Spinal cord (tissue), 10 donors: ENCODE results near the gene SYF2. TPM values are rescaled to one million over a fixed set of nuclear protein-coding genes. Genes with fewer than 3 reads are reported as not detected.
"Not testable (repeated sequence)": the region's sequence is repeated elsewhere in the genome, so short reads cannot be mapped to it uniquely, and the experiment has no call there.

Experiments
- DNase-seq, 6 donors: peaks; one replicate each; pipeline versions ENCODE4 v3.0.0 to v3.0.0-alpha.2; 2013 to 2015; ENCODE audit warnings: low spot score in 6 of 6, low read depth in 4 of 6
- H3K27ac ChIP-seq: one replicate; pipeline ENCODE4 v1.5.1; 2013; ENCODE audit warnings: low read depth, low read length, control low read depth
- H3K27me3 ChIP-seq: one replicate; pipeline ENCODE4 v1.6.1; 2013; ENCODE audit warnings: low read length; ENCODE audit not compliant: control insufficient read depth, insufficient read depth
- H3K36me3 ChIP-seq: one replicate; pipeline ENCODE4 v1.6.1; 2013; ENCODE audit warnings: low read length; ENCODE audit not compliant: control insufficient read depth, insufficient read depth
- H3K4me1 ChIP-seq: one replicate; pipeline ENCODE4 v1.6.1; 2013; ENCODE audit warnings: low read length; ENCODE audit not compliant: control insufficient read depth, insufficient read depth
- H3K4me3 ChIP-seq: one replicate; pipeline ENCODE4 v1.5.1; 2013; ENCODE audit warnings: low read depth, low read length, control low read depth
- H3K9me3 ChIP-seq: one replicate; pipeline ENCODE4 v1.6.1; 2013; ENCODE audit warnings: low read length; ENCODE audit not compliant: control insufficient read depth, insufficient read depth
- WGBS: methylation state at CpG from one replicate; pipeline ENCODE4 v1.1.5; 2013; ENCODE audit warnings: missing lambda C conversion rate; ENCODE audit not compliant: insufficient coverage; 5-methylcytosine and 5-hydroxymethylcytosine counted together
- polyA plus RNA-seq, 2 donors: library from polyadenylated mRNA; unstranded; fragments of 120-200 nt; gene quantifications; one replicate each; pipeline ENCODE4 v1.2.1, GENCODE V29; 2013; ENCODE audit not compliant: insufficient read length in 2 of 2
- total RNA-seq, 2 donors: library from RNA; depleted of rRNA in 1 of 2; stranded (reverse); fragments of 120-200 nt in 1 of 2; fragments of >200 nt in 1 of 2; gene quantifications; one replicate each; pipeline versions ENCODE4 v1.2.3 to v1.2.4, GENCODE V29; 2013 to 2014
- donor health status: healthy.

SYF2 gene
- total and polyA plus RNA-seq, 4 donors: 40.9 to 59.4 (median 49.2) TPM

DNA sequence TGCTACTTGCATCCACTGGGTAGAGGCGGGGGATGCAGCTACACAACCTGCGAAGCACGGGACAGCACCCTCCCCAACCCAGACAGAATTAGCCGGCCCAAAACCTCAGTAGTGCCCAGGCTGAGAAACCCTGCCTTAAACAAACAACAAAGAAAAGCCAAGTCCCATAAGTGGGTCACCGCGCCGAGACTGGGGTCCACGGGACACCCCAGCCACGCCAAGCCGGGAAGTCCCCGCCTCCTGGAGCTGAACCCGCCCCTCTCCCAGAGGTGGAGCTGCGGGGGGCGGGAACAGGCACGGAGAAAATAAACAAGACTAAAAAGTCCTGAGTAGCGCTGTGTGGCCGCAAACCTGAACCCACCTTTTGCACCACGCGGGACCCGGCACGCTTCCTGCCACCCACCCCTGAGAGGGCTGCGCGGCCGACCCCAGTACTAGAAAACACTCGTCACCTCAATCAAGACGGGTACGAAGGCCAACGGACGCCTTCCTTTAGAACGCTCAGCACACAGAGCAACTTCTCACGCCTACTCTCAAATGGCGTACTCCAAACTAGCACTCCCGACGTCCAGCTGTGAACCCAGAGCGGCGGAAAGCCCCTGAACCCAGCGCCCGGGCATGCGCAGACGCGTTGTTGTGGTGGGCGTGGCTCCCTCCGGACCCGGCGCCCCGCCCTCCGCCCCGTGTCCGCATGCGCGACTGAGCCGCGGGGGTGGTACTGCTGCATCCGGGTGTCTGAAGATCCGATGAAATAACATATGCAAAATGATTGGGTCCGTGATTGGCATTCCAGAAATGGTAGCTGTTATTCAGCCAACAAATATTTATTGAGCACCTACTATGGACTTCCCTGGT is 35.2 kb upstream of the SYF2 start:
- Histone ChIP-seq H3K27ac (peak overlapping the region; percentile 75), H3K4me3 (peak overlapping the region; percentile 52)
- H3K27me3 ChIP-seq, H3K4me1 ChIP-seq, H3K9me3 ChIP-seq, H3K36me3 ChIP-seq: not testable (repeated sequence)
- 0% methylated on average over 6 of the region's 56 CpGs for WGBS
- peak in 4 of 6 donors; percentile 44 to 95 (median 82) for DNase-seq

DNA sequence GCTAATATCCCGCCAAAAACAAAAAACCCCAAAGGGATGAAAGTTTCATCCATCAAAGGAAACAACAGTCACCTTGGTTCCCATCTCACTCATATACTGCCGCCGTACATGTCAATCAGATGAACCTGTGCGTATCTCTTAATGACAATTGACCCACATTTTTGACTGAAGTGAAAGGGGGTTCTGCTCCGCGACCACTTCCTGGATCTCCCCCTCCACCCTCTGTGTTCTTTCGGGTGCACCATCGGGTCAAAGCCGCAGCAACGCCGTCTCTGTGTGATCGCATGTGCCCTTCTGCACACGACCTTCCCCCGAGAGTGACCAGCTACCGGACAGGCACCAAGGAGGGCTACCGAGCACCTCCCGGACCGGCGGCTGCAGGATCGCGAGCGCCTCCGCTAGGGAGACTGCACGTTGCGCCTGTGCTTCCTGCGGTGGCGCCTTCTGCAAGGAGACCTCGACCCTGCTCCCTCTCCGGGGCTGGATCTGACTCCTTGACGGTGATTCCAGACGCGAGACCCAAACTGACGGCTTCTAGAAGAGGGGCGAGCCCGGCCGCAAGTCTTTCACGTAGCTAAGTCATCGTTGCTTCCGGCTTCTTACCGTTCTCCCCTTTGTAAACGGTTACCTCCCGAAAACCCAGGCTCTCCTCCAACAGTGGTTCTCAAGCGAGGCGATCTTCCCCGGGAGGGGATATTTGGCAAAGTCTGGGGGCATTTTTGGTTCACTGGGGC is 34.4 kb upstream of the SYF2 start:
- peak overlapping the region; percentile 52 for H3K4me3 ChIP-seq
- no CpG with 5 or more reads among the region's 45 CpGs for WGBS
- not testable (repeated sequence) for H3K36me3 ChIP-seq, H3K9me3 ChIP-seq, H3K27me3 ChIP-seq, H3K4me1 ChIP-seq, DNase-seq, H3K27ac ChIP-seq

- H3K27me3 ChIP-seq, DNase-seq, H3K9me3 ChIP-seq, H3K4me3 ChIP-seq, H3K36me3 ChIP-seq, H3K4me1 ChIP-seq, H3K27ac ChIP-seq: not testable (repeated sequence)
- WGBS: no CpG with 5 or more reads among the region's 3 CpGs
These were observed 28.0 kb upstream of the SYF2 start for GRCh38 chr1:25260336-25260735.

DNA sequence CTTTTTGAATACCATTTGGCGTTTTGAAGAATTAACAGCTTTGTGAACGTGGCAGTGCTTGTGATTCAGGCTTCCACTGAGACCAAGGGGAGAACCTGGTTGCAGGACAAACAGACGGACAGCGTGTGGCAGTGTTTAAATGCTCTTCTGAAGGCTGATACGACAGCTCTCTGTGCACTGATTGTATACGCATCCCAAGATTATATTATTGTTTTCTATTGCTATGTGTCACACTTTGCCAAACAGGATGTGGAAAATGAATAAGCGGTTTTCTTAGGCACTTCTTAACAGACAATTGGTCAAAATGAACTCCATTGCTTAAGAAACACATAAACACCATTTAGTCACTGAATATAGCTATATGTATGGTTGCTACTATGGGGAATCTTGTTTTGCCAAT is 27.5 kb upstream of the SYF2 start:
- not testable (repeated sequence) for H3K27me3 ChIP-seq, H3K27ac ChIP-seq, H3K4me1 ChIP-seq, H3K36me3 ChIP-seq, H3K4me3 ChIP-seq, H3K9me3 ChIP-seq
- WGBS: no CpG with 5 or more reads among the region's 7 CpGs
- DNase-seq: peak in 1 of 6 donors; percentile 3

- Histone ChIP-seq H3K9me3 (no peaks in the 10 kb centered on the region), H3K4me3 (no peak overlapping the region), H3K27ac (no peak overlapping the region), H3K4me1 (peaks cover 7% of the 10 kb centered on the region), H3K36me3 (peaks cover 4% of the 10 kb centered on the region), H3K27me3 (no peaks in the 10 kb centered on the region)
- DNase-seq: no peak
- WGBS: no CpG with 5 or more reads among the region's 1 CpG
These were observed 24.9 kb upstream of the SYF2 start for GRCh38 chr1:25257196-25257595.

DNA sequence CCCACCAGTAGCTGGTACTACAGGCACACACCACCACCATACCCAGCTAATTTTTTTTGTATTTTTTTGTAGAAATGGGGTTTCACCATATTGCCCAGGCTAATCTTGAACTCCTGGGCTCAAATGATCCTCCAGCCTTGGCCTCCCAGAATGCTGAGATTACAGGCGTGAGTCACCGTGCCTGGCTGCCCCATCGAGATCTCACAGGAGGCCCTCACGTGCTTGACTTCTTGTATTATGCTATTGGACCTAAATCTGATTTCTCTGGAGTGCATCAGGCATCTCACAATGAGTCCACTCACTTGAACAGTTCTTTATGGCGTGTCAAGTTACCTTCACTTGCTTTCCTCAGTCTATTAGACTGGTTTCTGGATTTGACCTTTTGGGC is 24.3 kb upstream of the SYF2 start:
- Histone ChIP-seq H3K36me3 (peaks cover 4% of the 10 kb centered on the region), H3K27ac (no peak overlapping the region), H3K27me3 (no peaks in the 10 kb centered on the region), H3K9me3 (no peaks in the 10 kb centered on the region), H3K4me1 (peaks cover 7% of the 10 kb centered on the region), H3K4me3 (no peak overlapping the region)
- DNase-seq: no peak
- 93% methylated on average over 5 of the region's 5 CpGs for WGBS

DNA sequence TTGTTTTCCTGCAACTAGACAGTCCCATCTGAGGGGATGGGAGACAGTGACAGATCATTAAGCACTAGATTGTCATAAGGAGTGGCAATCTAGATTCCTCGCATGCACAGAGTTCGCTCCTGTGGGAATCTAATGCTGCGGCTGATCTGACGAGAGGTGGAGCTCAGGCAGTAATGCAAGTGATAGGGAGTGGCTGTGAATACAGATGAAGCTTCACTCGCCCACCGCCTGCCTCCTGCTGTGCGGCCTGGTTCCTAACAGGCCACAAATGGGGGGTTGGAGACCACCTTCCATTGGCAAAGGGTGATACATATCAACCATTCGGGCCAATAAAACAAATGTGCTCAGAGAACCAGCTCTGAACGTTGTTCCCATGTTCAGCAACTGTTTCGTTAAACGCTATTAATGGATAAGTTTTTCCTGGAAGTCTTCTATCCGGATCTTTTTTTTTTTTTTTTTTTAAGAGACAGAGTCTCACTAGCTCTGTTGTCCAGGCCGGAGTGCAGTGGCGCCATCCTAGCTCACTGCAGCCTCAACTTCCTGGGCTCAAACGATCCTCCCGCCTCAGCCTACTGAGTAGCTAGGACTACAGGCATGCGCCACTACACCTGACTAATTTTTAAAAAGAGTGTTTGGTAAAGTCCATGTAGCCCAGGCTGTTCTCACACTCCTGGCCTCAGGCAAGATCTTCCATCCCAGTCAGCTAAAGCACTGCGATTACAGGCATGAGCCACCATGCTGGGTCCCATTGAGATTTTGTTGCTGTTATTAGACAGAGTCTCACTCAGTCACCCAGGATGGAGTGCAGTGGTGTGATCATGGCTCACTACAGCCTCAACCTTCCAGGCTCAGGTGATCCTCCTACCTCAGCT is 23.6 kb upstream of the SYF2 start:
- Histone ChIP-seq H3K9me3 (no peaks in the 10 kb centered on the region), H3K27ac (no peak overlapping the region), H3K4me1 (peaks cover 7% of the 10 kb centered on the region), H3K27me3 (no peaks in the 10 kb centered on the region), H3K4me3 (no peak overlapping the region), H3K36me3 (peaks cover 4% of the 10 kb centered on the region)
- DNase-seq: peak in 1 of 6 donors; percentile 90
- WGBS: 37% methylated on average over 13 of the region's 18 CpGs

DNA sequence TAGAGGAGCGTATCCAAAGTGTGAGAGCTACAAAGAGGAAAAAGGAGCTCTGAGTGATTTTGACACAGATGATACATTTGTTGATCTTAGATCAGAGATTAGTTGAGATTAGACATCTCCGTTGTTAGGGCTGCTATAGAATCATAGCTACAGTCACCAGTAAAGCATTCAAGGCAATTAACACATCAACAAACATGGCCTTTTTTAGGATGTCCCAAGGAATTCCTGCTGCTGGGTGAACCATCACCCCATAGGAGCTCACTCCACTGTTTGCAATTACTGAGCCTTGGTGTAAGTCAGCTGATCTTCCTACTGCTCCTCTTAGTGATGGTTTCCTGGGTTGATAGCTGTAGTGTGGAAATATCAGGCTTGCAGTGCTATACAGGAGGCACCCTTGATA is 21.6 kb upstream of the SYF2 start:
- WGBS: 100% methylated on average over 1 of the region's 2 CpGs
- Histone ChIP-seq H3K4me1 (peaks cover 7% of the 10 kb centered on the region), H3K9me3 (no peaks in the 10 kb centered on the region), H3K4me3 (no peak overlapping the region), H3K27ac (no peak overlapping the region), H3K27me3 (no peaks in the 10 kb centered on the region), H3K36me3 (peaks cover 4% of the 10 kb centered on the region)
- no peak for DNase-seq

DNA sequence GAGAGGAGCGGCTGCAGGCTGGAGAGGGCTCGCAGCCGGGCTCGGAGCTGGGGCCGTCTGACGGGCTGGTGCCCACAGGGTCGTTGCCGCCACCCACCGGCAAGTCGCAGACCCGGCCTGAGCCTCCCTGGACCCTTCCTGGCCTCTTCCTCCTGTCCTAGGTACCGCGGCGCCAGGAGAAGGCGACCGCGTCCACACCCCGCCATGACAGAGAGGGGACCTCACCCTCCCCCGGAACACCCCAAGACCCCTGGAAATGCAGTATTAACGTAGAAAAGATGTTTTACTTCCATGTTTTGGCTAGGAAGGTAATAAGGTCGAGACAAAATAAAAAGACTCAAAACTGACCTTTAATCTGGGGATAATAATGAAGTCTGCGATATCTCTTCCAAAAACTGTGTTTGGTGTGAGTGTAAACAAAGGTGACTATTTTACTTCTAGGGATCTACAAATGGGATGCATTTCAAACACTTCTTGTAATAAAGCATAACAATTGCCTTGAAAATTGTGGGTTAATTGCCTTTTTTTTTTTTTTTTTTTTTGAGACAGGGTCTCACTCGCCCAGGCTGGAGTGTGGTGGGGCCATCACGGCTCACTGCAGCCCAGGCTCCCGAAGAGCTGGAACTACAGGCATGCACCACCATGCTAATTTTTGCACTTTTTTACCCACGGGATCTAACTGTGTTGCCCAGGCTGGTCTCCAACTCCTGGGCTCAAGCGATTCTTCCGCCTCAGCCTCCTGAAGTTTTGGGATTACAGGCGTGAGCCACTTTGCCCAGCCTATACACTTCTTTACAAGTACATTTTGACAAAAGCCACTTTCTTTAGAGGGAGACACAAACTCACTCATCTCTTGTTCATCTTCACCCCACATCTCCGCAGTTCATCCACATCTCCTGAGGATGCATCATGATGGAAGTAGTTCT is 15.8 kb upstream of the SYF2 start:
- Histone ChIP-seq H3K27me3 (no peaks in the 10 kb centered on the region), H3K36me3 (peaks cover 15% of the 10 kb centered on the region), H3K4me1 (peaks cover 16% of the 10 kb centered on the region), H3K9me3 (no peaks in the 10 kb centered on the region), H3K4me3 (peak overlapping the region; percentile 87), H3K27ac (peak overlapping the region; percentile 97)
- 23% methylated on average over 17 of the region's 30 CpGs for WGBS
- DNase-seq: no peak
